Measurements from ENCODE around the gene PSMB9.

GRCh38 chr6:32885698-32886286 lies 31.8 kb downstream of the PSMB9 start:
- TF ChIP-seq CTCF (IDR thresholded peaks at IDR 0.05) (peak in 5 of 7 experiments; percentile 22 to 73 (median 61)), POLR2A (IDR thresholded peaks at IDR 0.05) (no peak)
